Measurements from ENCODE around the gene L3MBTL4.
"Not testable (repeated sequence)": the region's sequence is repeated elsewhere in the genome, so short reads cannot be mapped to it uniquely, and the experiment has no call there.

The L3MBTL4 gene

DNA sequence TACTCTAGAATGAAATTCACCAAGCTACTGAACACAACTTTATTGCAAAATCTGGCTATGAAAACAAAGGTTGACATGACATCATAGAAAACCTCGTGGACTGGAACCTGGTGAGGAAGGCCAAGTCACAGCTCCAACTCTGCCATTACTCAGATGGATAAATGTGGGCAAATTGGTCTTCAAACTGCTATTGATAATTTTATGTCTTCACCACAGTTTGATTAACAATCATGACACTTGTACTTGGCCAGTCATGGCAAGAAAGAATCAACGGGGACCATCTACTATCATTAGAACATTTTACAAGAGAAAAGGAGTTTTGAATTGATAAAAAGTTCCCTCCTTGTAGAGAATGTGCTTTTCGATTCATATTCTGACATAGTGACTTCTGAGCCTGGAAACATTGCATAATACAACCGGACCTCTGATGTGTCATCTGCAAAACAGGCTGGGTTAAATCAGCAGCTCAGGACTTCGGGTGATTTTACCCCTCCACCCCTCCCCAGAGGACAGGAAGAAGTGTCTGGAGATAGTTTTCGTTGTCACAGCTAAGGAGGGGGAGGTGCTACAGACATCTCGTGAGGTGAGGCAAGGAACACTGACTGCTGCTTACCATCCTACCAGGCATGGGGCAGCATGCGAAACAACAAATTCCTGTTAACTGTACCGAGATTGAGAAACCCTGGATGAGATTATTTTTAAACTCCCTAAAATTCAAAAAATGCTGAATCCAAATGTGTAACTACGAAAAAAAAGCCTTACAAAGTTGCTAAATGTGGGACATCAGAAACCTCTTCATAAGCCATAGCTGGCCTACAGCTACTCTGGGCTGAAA, 8.4 kb downstream of the L3MBTL4 start:
- peak in 2 of 14 donors; percentile 12 to 17 for DNase-seq

DNA sequence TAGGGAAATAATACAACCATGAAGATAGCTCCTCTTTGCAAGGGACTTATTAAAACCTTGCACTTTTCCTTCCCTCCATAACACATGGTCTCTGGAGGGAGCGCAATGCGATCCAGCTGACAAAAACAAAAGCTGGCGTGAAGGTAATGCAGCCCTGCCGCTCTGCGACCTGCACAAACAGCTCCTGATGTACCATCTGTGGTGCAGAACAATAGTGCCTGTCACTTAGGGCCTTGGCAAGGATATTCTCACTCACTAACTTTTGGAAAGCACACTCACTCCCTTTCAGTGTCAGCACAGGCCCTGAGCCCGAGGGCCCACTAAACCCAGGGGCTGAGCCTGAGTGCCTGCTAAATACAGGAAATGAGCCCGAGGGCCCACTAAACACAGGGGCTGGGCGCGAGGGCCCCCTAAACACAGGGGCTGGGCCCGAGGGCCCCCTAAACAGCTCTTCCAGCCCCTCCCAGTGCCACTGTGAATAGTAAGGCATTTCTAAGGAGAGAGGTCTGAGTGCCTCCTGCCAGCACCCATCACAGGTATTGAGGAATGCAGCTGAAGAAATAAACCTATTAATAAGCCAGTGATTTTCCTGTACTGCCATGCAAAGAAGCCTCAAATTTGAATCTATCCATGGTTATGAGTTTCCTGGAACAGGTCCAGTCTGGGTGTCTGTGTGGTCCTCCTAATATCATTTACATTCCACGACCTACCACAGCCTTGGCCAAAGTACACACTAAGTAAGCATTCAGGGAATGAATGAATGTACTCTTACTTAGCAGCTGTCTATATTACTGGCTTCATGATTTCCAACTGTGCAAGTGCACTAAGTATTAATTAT, 9.3 kb downstream of the L3MBTL4 start:
- peak in 1 of 14 donors; percentile 31 for DNase-seq

DNA sequence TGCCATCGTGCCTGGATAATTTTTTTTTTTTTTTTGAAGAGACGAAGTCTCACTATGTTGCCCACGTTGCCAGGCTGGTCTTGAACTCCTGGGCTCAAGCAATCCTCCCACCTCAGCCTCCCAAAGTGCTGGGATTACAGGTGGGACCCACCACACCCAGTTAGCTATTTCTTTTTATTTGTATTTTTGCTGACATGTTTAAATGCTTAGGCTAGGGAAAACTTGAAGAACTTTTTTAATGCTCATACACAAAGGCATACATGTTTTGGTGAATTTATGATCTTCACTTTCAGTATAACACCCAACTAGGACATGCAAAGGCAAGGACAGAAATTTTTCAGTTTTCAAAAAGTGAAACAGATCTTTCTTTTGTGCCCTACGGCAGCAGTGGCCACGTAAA, 9.9 kb downstream of the L3MBTL4 start:
- DNase-seq: no peak

DNA sequence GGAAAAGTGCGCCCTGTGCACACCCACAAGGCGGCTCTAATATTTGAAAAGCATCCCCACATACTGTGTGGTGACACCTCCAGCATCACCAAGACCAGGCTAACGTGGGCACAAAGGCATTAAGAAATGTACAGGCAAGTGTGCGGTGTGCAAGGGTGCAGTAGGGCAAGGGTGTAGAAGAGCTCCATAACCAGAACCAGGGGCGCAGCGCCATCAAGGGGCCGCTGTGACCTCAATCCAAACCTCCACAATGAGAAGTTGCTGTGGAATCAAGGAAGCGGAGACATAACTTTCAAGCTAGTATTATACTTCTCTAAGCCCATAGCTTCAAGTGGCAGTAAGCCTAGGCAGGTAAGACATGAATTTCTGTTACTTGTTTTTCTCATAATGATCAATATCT, 13.0 kb downstream of the L3MBTL4 start:
- peak in 1 of 14 donors; percentile 4 for DNase-seq

DNA sequence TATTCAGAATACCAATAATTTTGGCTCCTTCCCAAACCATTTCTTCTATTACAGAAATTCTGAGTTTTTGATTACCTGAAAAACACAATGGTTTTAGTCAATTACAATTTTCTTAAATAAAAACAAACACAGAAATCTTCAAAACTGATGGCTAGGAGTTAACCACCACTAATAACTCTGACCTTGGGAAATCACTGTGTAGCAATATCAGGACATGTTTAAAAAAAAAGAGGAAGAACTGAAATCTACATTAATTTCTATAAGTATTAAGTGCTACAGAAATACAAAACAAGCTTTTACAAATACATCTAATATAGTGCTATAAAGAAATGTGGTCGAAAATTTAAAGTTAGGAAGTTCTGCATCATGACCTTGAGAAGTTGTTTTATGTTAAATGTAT, 14.9 kb downstream of the L3MBTL4 start:
- no peak for DNase-seq

DNA sequence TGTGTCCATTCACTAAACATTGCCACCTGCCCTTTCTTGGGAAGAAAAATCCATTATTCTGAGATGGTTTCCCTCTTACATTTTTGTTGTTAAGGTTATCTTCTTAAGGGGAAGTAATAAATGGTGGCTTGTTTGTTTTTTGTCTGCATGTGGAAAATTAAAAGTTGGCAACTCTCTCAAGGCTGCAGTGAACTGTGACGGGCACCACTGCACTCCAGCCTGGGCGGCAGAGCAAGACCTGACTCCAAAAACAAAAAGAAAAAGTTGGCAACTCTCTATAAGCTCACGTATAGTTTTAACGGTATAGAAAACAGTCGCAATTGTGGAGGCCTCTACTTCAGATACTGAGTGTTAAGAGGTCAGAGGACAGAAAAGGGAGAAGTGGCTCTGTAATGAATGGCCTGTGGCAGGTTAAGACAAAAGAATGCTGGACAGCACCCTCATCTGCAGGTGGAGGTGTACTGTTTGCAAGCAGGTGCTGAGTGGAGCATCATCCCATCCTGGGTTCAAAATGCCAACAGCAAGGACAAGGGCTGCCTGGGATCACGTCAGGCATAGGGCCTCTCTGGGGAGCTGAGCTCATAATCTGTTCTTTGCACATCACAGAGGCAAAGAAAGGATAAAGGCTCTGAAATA, 16.7 kb downstream of the L3MBTL4 start:
- DNase-seq: no peak

DNA sequence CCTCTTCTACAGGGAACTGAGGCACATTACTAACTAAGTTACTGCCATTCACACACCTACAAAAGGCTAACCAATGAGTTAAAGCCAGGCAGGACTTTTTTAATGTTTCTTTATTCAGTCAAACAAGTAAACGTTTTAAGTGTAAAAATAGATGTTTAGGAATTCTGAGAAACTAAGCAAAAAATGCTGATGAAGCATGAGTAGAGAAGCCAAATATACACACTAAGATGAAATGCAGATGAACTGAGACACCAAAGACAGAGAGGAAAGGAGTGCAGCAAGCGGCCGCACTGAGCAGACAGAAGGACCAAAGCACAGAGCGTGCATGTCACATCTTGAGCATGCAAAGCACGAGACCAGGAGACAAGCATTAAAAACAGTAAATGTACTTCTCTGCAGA, 17.9 kb downstream of the L3MBTL4 start:
- DNase-seq: no peak

DNA sequence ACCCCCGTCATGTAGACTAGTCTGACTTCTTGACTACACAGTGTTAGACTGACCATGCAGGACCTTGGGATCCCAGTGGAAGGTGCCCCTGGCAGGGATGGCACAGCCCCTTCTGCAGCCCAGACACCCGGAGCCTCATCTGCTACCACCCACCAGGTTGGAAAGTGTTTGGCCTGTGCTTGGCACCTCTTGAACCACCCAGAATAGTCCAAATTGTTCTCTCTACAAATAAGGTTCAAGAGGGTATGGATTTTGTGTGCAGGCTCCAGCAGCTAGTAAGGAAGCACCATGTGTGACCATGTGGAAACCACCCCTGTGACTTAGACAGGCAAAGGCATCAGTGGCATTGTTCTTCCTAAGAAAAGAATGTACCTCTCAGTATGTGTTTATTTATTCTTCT, 18.4 kb downstream of the L3MBTL4 start:
- DNase-seq: no peak

DNA sequence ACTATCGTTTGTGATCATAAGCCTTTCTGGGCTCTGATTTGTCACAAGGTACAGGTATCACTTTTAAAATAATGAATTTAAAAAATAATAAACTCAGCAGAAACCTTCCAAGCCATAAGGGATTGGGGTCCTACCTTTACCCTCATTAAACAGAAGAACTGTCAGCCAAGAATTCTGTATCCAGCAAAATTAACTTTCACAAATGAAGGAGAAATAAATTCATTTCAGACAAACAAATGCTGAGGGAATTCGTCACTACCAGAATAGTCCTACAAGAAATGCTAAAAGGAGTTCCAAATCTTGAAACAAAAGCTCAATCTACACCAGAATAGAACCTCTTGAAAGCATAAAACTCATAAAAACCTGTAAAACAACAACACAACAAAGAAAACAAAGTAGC, 25.7 kb downstream of the L3MBTL4 start:
- no peak for DNase-seq

DNA sequence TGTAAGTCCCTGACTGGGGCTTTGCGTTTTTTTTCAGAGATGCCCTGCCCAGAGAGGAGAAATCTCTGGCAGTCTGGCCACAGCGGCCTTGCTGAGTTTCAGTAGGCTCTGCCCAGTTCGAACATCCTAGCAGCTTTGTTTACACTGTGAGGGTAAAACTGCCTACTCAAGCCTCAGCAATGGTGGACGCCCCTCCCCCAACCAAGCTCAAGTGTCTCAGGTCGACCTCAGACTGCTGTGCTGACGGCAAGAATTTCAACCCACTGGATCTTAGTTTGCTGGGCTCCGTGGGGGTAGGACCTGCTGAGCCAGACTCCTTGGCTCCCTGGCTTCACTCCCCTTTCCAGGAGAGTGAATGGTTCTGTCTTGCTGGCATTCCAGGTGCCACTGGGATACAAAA, 31.7 kb downstream of the L3MBTL4 start:
- no peak for DNase-seq

DNA sequence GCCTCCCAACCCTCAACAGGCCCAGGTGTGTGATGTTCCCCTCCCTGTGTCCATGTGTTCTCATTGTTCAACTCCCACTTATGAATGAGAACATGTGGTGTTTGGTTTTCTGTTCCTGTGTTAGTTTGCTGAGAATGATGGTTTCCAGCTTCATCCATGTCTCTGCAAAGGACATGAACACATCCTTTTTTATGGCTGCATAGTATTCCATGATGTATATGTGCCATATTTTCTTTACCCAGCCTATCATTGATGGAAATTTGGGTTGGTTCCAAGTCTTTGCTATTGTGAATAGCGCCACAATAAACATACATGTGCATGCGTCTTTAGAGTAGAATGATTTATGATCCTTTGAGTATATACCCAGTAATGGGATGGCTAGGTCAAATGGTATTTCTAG, 37.2 kb downstream of the L3MBTL4 start:
- not testable (repeated sequence) for DNase-seq

DNA sequence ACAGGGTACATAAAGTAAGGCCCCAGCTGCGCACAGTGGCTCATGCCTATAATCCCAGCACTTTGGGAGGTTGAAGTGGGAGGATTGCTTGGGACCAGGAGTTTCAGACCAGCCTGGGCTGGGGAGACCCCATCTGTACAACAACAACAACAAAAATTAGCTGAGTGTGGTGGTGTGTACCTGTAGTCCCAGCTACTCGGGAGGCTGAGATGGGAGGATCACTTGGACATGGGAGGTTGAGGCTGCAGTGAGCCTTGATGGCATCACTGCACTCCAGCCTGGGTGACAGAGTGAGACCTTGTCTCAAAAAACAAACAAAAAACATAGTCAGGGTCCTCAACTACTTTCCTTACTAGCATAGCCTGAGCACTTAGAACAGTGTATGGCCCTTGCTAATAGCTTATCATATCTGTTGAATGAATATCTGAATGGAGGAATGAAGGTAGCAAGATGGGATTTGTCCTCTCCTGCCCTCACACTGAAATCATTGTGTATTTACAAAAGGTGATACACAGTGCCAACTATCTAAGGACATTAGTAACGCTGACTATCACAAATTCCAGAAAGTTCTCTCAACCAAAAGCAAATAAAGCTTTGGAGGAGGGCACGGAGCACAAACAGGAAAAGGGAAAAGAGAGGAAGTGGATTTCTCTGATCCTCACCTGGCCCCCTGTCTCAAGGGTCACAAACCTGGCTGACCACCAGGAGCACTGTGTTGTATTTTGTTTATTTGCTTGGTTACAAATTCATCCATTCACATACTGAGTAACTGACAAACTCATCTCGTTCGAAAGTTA, 38.1 kb downstream of the L3MBTL4 start:
- DNase-seq: no peak

DNA sequence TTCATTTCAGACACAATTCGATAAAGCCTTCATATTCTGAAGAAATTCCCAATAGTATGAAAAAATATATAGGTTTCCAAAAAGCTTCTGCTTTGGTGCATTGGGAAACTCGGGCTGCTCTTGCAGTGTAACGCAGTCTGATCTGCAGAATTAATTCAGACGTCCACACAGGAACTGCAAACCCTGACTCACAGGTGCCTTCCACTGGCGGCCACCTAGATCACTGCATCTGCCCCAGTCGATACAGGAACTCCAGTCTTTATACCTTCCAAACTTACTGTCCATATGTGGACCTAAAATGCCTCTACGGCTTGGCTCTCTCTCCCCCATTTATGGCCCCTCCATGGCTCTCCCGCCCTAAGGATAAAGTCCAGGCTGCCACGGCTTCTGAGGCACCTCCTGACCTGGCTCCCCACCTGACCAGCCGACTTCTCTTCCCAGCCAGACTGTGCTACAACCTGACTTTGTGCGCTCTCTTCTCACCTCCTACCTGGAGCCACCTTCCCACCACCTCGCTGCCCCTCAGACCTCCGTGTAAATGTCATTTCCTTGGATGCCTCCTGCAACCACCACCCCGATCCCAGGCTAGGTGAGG, 39.7 kb downstream of the L3MBTL4 start:
- DNase-seq: no peak

DNA sequence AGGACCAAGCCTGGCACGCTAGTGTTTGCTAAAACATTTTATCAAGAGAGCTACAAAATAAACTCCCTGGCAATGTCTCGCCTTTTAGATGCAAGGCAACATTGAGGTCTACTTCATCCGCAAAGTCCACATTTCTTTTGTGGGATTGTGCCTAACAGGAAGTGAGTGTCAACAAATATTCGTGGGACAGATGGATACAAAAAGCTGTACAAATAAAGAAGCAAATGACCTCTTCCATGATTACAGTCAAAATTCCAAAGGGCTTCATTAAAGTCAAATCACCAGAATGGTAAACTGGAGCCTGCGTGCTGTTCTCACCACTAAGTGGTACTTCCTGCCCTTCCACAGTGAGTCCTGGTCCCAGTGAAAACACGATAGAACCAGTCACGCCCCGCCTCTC, 40.4 kb downstream of the L3MBTL4 start:
- no peak for DNase-seq

DNA sequence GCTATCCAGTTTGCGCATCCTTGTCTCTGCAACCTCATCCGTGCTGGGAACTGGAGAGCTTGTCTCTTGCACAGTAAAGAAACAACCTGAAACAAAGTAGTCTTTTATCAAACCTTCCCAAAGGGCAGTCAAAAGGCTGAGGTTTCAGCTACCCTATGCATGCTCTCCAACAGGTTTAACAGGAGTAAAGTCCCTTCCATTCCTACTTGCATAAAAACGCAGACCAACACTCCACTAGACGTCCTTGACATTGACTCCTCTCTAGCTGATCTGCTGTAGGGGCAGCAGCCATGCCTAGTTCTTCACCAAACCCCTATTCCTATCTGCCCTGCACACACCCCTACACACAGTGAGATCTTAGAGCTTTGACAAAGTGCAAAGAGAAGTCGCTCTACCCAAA, 41.5 kb downstream of the L3MBTL4 start:
- DNase-seq: no peak

DNA sequence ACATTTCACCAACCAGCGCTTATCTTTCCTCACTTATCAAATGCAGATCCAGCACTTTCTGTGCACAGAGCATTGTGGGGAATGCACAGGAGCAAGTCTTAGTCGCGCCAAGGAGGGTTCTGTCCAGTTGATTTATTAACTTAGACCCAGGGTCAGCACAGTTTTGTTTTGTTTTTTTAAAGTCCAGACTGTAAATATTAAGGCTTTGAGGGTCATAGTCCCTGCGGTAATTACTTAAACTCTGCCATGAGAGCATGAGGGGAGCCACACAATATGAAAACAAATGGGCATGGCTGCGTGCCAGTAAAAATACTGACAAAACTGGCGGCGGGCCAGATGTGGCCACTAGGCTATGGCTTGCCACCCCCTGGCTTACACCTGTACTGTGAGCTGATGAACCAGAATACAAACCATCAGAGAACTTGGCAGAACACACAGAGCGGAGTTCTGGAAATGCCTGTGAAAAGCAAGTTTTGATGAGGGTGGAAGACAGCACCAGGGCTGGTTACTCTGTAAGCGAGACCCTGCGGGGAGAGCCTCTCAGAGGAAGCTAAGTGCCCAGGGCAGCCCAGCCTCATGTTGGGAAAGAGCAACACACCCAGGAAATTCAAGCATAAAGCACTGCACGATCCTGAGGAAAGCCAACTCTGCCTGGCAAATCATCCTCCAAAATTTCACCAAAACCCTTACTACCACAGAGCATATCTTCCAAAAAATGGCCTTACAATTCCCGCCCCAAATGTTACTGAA, 43.6 kb downstream of the L3MBTL4 start:
- no peak for DNase-seq

DNA sequence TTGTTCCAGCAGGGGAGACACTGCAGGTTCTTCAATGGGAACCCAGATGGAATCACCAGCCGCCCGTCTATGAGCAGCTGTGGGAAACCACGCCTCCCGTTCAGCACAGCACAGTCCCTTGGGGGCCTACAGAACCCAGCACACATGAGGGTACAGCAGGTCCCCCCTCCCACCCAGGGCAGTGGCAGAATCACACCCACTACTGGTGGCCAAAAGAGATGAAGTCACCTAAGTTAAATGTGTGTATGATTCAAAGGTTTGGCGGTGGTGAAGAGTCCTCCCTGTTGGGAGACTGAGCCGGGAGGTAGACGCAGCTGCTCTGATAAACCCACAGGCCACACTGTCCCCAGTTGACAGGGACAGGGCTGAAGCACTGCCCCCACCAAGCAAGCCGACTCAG, 44.3 kb downstream of the L3MBTL4 start:
- DNase-seq: no peak

DNA sequence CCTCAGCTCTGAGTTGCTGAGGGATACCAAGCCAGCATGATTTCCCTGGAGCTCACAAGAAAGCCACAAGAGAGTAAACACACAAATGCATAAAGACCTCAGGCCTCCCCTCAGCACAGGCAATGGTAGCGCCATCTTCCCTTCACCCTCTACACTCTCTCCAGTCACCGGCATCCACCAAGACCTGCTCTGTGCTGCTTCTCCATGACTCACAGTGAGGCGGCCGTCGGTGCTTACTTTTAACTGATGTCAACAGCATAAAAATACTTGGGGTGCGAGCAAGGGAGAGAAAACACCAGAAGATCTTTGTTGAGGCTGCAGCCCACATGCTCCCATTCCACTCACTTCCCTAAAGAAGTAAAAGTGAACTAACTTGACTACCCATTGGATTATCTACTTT, 46.7 kb downstream of the L3MBTL4 start:
- no peak for DNase-seq

DNA sequence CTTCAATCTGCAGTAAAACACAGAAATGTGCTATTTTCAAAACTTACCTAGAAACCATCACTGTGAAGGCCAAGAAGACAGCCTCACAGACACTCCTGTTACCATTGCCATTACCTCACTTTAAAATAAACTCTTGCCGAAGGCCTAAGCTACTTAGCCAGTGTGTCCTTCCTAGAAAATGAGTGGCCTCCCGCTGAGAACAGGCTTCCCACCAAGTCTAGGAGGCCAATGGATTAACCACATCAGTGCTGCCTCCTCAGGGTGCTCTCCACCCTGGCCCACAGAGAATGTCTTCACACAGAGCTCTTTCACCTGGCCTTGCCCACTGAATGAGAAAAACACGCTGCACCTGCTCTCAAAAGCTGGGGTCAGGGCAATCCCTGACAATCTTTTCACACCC, 47.5 kb downstream of the L3MBTL4 start:
- no peak for DNase-seq

DNA sequence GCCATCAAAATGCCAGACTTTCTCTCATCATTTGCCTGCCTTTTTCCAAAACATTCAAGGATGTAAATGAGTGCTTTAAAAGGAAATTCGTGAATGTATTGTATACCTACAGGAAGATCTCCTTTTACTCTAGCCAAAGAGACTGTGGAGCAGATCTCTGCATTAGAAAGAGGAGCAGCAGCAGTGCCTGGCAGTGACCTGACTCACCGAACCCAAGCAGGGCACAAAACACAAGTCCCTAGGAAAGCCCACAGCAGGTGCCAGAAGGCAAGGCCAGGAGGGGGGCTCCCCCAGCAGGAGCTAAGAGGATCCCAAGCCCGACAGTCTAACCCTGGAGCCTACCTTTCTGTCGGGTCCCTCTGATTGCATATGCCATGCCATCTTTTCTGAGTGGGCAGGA, 47.9 kb downstream of the L3MBTL4 start:
- DNase-seq: no peak

DNA sequence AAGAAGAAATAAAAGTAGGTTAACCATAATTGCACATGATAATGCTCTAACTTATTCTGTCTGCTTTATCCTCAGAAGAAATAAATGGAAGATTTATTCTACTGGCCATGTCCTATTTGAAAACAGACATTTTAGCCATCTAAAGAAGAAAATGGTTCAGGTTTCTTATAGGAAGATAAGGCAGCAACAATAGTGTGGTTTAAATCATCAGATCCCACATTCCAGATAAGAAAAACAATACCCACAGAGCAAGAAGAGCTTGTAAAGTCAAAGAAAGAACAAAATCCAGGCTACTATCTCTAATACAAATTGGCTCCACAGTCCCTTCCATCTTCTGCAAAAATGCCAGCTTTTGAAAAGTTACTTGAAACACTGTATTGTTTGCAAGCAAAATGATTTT, 49.3 kb downstream of the L3MBTL4 start:
- DNase-seq: no peak
